Measurements from ENCODE around the gene GNAT1. TPM values are rescaled to one million over a fixed set of nuclear protein-coding genes. Genes with fewer than 3 reads are reported as not detected.
"Not testable (repeated sequence)": the region's sequence is repeated elsewhere in the genome, so short reads cannot be mapped to it uniquely, and the experiment has no call there.

The GNAT1 gene
- total RNA-seq, 2 experiments from 2014 or later: not detected

DNA sequence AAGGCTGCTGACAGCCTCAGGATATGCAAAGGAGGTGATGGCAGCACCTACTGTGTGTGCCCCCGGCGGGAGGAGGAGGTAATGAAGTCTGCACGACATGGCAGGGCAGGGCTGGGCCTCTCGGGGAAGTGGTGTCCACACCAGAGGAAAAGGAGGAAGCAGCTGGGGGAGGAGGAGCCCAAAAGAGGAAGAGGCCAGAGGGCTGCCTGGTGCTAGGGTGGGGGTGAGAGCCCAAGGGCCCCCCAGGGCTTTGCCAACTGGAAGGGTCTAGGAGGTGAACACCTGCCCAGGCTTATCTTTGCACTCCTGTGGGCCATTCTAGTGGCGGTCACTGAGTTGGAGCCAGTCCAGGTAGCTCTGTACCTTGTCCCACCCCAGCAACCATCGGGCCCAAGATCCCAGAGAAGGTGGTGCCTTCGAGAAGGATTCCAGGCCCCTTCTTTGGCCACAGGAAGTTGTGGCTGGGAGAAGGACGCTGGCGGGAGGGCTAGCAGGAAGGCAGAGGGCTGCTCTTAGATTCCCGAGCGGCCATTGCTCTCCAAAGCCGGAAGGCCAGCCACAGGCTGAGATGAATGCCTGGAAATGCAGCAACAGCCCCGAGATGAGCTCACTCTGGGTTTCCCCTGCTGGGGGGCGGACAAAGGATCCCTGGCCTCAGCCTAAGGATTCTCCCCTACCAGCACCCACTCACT, 51.6 kb downstream of the GNAT1 start:
- Histone ChIP-seq H3K4me2 (ENCODE audit: low read length) (peak overlapping the region; percentile 62), H2AFZ (ENCODE audit: low read length) (no peak overlapping the region), H3K9me2 (ENCODE audit: insufficient read depth, low read length) (no peaks in the 10 kb centered on the region), H3K4me3 (ENCODE audit: low read depth, low read length, poor library complexity, severe bottlenecking) (peak overlapping the region; percentile 21), H4K20me1 (ENCODE audit: insufficient read depth, low read length) (peaks cover 15% of the 10 kb centered on the region; the same call in 1 of the 2 replicates), H3K4me1 (ENCODE audit: insufficient read depth, low read length, poor library complexity, severe bottlenecking) (peaks cover 85% of the 10 kb centered on the region), H3K79me2 (ENCODE audit: insufficient read depth, low read depth, low read length) (peaks cover 68% of the 10 kb centered on the region), H3K36me3 (ENCODE audit: insufficient read depth, low read length) (peaks cover 48% of the 10 kb centered on the region; the same call in 1 of the 2 replicates), H3K9me3 (ENCODE audit: low read length) (no peaks in the 10 kb centered on the region), H3K27ac (ENCODE audit: low read depth, low read length, poor library complexity, severe bottlenecking) (peak overlapping the region; percentile 74)
- ChIA-PET CTCF (ENCODE audit: unreplicated experiment) (interaction anchor here (0.6 to 0.8 kb wide), 3 partner anchors 13 to 107 kb away, joined by 3 to 7 read pairs (median 3); no protein-coding TSS in a partner anchor), POLR2A (interaction anchor here (0.9 to 1.1 kb wide), 2 partner anchors 9 to 15 kb away, joined by 3 to 6 read pairs; no protein-coding TSS in a partner anchor)
- no peak for TF ChIP-seq EZH2phosphoT487 (IDR thresholded peaks at IDR 0.05; ENCODE audit: borderline replicate concordance, low read depth, low read length)
- TF ChIP-seq, protein P1, sequence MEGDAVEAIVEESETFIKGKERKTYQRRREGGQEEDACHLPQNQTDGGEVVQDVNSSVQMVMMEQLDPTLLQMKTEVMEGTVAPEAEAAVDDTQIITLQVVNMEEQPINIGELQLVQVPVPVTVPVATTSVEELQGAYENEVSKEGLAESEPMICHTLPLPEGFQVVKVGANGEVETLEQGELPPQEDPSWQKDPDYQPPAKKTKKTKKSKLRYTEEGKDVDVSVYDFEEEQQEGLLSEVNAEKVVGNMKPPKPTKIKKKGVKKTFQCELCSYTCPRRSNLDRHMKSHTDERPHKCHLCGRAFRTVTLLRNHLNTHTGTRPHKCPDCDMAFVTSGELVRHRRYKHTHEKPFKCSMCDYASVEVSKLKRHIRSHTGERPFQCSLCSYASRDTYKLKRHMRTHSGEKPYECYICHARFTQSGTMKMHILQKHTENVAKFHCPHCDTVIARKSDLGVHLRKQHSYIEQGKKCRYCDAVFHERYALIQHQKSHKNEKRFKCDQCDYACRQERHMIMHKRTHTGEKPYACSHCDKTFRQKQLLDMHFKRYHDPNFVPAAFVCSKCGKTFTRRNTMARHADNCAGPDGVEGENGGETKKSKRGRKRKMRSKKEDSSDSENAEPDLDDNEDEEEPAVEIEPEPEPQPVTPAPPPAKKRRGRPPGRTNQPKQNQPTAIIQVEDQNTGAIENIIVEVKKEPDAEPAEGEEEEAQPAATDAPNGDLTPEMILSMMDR (conservative IDR thresholded peaks at IDR 0.05; ENCODE audit: low read length): no peak
- no TSS peak for BruUV-seq (replicated peaks)
- DNase-seq (ENCODE audit: low spot score): peak; percentile 68
- intact Hi-C loops (cut with micrococcal nuclease; ENCODE audit: unreplicated experiment): no loop called here

DNA sequence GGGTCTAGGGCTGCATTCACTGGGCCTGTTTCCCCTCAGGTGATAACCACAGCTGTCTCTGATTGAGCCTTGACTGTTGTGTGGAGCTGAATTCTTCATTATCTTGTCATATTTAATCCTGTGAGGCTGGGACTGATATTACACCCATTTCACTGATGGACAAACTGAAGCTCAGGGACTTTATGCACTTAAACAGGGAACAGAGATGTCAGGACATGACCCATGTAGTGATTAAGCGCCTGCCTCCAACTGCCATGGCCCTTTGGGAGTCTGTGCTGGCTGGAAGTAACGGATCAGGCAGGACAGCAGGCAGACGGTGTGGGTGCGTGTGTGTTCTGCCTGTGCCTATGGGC, 52.1 kb downstream of the GNAT1 start:
- DNase-seq (ENCODE audit: low spot score): no peak
- peaks cover 68% of the 10 kb centered on the region for H3K79me2 ChIP-seq (ENCODE audit: insufficient read depth, low read depth, low read length)
- H3K27ac ChIP-seq (ENCODE audit: low read depth, low read length, poor library complexity, severe bottlenecking): peak overlapping the region; percentile 74
- no TSS peak for BruUV-seq (replicated peaks)
- POLR2A ChIA-PET: interaction anchor here (0.9 to 1.1 kb wide), 3 partner anchors 8 to 15 kb away, joined by 3 to 6 read pairs (median 3); partner anchors contain the start of gene GNAI2
- peaks cover 85% of the 10 kb centered on the region for H3K4me1 ChIP-seq (ENCODE audit: insufficient read depth, low read length, poor library complexity, severe bottlenecking)
- no peak for TF ChIP-seq EZH2phosphoT487 (IDR thresholded peaks at IDR 0.05; ENCODE audit: borderline replicate concordance, low read depth, low read length)
- TF ChIP-seq, protein P1 (conservative IDR thresholded peaks at IDR 0.05; ENCODE audit: low read length): no peak
- H3K9me3 ChIP-seq (ENCODE audit: low read length): no peaks in the 10 kb centered on the region
- CTCF ChIA-PET (ENCODE audit: unreplicated experiment): interaction anchor here (0.6 to 1.3 kb wide), 3 partner anchors 14 to 94 kb away, joined by 3 to 4 read pairs (median 3); no protein-coding TSS in a partner anchor
- intact Hi-C loops (cut with micrococcal nuclease; ENCODE audit: unreplicated experiment): no loop called here
- H3K9me2 ChIP-seq (ENCODE audit: insufficient read depth, low read length): no peaks in the 10 kb centered on the region
- H3K4me2 ChIP-seq (ENCODE audit: low read length): 0 out of 2 replicates have a peak overlapping the region, but pooled peaks have one; percentile 62
- no peak overlapping the region for H2AFZ ChIP-seq (ENCODE audit: low read length)
- peaks cover 15% of the 10 kb centered on the region; the same call in 1 of the 2 replicates for H4K20me1 ChIP-seq (ENCODE audit: insufficient read depth, low read length)
- no peak overlapping the region for H3K4me3 ChIP-seq (ENCODE audit: low read depth, low read length, poor library complexity, severe bottlenecking)
- H3K36me3 ChIP-seq (ENCODE audit: insufficient read depth, low read length): peaks cover 46% of the 10 kb centered on the region; the same call in 1 of the 2 replicates

DNA sequence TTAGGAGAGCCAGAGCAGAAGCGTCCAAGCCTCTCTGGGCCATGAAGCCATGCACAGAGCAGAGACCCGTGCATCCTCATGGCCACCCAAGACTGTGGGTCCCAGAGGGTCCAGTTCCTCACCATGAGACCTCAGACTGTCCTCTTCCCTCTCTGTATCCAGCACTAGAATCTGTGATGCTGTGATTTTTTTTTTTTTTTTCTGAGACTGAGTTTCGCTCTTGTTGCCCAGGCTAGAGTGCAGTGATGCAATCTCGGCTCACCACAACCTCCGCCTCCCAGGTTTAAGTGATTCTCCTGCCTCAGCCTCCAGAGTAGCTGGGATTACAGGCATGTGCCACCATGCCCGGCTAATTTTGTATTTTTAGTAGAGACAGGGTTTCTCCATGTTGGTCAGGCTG, 53.4 kb downstream of the GNAT1 start:
- H3K27ac ChIP-seq (ENCODE audit: low read depth, low read length, poor library complexity, severe bottlenecking): peak overlapping the region; percentile 31
- peaks cover 76% of the 10 kb centered on the region for H3K4me1 ChIP-seq (ENCODE audit: insufficient read depth, low read length, poor library complexity, severe bottlenecking)
- CTCF ChIA-PET (ENCODE audit: unreplicated experiment): interaction anchor here (1.3 kb wide), 1 partner anchor 52 kb away, joined by 4 read pairs; no protein-coding TSS in a partner anchor
- DNase-seq (ENCODE audit: low spot score); H3K9me3 ChIP-seq (ENCODE audit: low read length); POLR2A ChIA-PET; H3K4me2 ChIP-seq (ENCODE audit: low read length); H3K9me2 ChIP-seq (ENCODE audit: insufficient read depth, low read length); BruUV-seq (replicated peaks); H3K4me3 ChIP-seq (ENCODE audit: low read depth, low read length, poor library complexity, severe bottlenecking); H2AFZ ChIP-seq (ENCODE audit: low read length); intact Hi-C loops (cut with micrococcal nuclease; ENCODE audit: unreplicated experiment): not testable (repeated sequence)
- peaks cover 43% of the 10 kb centered on the region; the same call in 1 of the 2 replicates for H3K36me3 ChIP-seq (ENCODE audit: insufficient read depth, low read length)
- H4K20me1 ChIP-seq (ENCODE audit: insufficient read depth, low read length): peaks cover 15% of the 10 kb centered on the region; the same call in 1 of the 2 replicates
- peaks cover 68% of the 10 kb centered on the region for H3K79me2 ChIP-seq (ENCODE audit: insufficient read depth, low read depth, low read length)

Data from OCI-LY7 (cell line).